Measurements from ENCODE around the gene KRTAP4-8. TPM values are rescaled to one million over a fixed set of nuclear protein-coding genes. Genes with fewer than 3 reads are reported as not detected.
"Not testable (repeated sequence)": the region's sequence is repeated elsewhere in the genome, so short reads cannot be mapped to it uniquely, and the experiment has no call there.

The KRTAP4-8 gene
- not detected for total RNA-seq
- long read RNA-seq: 0 reads

DNA sequence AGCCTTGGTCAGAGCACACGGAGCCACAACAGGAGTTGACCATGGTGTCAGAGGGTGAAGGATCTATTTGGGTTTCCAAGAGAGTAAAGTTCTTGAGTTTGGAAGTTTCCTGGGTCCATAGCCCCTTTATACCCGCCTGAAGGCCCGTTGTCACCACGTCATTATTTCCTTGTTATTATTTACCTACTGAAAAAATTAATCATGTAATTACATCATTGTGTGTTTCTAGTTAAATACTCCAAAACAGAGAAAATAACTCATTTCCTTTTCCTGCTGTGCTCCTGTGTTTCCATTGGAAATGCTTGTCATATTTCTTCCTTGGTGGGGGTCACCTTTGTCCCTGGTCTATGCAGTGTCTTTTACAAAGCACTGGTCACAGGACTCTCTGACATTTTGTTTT, at the start of gene KRTAP4-8:
Gene KRTAP4-8 (minus strand): TSS at position 101 of the 400 bp plus-strand sequence. CDS start 58 bp downstream, at position 43.
- DNase-seq (no peak), ATAC-seq (no peak)
- TF ChIP-seq, protein P1, sequence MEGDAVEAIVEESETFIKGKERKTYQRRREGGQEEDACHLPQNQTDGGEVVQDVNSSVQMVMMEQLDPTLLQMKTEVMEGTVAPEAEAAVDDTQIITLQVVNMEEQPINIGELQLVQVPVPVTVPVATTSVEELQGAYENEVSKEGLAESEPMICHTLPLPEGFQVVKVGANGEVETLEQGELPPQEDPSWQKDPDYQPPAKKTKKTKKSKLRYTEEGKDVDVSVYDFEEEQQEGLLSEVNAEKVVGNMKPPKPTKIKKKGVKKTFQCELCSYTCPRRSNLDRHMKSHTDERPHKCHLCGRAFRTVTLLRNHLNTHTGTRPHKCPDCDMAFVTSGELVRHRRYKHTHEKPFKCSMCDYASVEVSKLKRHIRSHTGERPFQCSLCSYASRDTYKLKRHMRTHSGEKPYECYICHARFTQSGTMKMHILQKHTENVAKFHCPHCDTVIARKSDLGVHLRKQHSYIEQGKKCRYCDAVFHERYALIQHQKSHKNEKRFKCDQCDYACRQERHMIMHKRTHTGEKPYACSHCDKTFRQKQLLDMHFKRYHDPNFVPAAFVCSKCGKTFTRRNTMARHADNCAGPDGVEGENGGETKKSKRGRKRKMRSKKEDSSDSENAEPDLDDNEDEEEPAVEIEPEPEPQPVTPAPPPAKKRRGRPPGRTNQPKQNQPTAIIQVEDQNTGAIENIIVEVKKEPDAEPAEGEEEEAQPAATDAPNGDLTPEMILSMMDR (IDR thresholded peaks at IDR 0.05): no peak
- no peaks in the 10 kb centered on the region for H3K27me3 ChIP-seq
- no peaks in the 10 kb centered on the region for H3K4me1 ChIP-seq
- no peak within 1 kb of the TSS for H3K27ac ChIP-seq
- H3K9me3 ChIP-seq: no peaks in the 10 kb centered on the region
- no peaks in the 10 kb centered on the region for H3K36me3 ChIP-seq
- intact Hi-C loops (cut with DNase I): no loop called here
- H3K4me3 ChIP-seq: no peak within 1 kb of the TSS

DNA sequence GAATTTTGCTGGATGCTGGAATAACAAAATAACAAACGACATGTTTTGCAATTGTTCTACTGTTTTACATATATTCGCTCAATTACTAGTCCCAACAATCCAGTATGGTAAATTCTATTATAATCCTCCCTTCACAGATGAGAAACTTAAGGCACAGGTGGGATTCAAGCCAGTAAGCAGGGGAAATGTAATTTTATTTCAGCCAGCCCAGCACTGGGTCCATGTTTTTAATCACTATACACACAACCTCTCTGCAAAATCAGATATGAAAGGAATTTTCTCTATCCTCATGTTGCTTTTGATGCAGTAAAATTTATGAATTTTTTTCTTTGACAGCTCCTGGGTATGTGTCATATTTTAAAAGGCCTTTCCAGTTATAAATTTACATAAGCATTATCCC, 47.3 kb upstream of the KRTAP4-8 start:
- no peaks in the 10 kb centered on the region for H3K27me3 ChIP-seq
- H3K9me3 ChIP-seq: peaks cover 10% of the 10 kb centered on the region
- ATAC-seq: no peak
- no peak overlapping the region for H3K27ac ChIP-seq
- no peak for DNase-seq
- intact Hi-C loops (cut with DNase I): no loop called here
- H3K36me3 ChIP-seq: no peaks in the 10 kb centered on the region
- no peaks in the 10 kb centered on the region for H3K4me1 ChIP-seq
- TF ChIP-seq, protein P1 (IDR thresholded peaks at IDR 0.05): no peak
- no peak overlapping the region for H3K4me3 ChIP-seq

DNA sequence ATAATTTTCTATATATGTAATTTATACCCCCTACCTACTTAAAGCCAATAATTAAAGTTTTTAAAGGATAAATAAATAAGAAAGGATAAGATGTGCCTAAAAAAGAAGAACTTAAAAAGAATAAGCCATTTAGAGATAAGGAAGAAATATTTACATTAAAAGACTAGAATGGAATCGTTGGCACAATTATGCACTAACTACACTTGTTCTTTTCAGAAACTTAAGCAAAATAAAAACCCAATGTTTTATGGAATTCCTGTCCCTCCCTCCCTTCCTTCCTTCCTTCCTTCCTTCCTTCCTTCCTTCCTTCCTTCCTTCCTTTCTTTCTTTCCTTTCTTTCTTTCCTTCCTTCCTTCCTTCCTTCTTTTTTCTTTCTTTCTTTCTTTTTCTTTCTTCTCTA, 46.9 kb upstream of the KRTAP4-8 start:
- H3K27me3 ChIP-seq: no peaks in the 10 kb centered on the region
- peaks cover 11% of the 10 kb centered on the region for H3K9me3 ChIP-seq

DNA sequence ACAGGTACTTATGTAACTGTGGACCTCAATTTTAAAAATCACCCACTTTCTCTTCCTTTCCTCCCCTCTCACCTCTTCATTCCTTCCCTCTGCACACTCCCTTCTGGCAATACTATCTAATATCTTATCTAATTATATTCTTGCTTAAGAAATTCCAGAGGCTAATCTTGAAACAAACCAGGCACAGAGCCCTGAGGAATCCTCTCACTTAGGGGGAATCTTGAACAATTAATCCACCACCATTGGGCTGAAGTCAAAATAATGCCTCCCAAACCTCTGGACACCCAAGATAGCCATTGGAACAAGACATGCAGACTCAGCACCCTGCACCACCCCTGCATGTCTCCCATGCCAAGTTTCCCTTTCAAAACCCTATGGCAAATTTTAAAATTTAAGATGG, 43.4 kb upstream of the KRTAP4-8 start:
- H3K4me1 ChIP-seq: no peaks in the 10 kb centered on the region
- intact Hi-C loops (cut with DNase I): no loop called here
- H3K9me3 ChIP-seq: peaks cover 11% of the 10 kb centered on the region
- H3K27ac ChIP-seq: no peak overlapping the region
- H3K36me3 ChIP-seq: no peaks in the 10 kb centered on the region
- H3K4me3 ChIP-seq: no peak overlapping the region
- ATAC-seq (no peak), DNase-seq (no peak)
- no peaks in the 10 kb centered on the region for H3K27me3 ChIP-seq
- TF ChIP-seq, protein P1 (IDR thresholded peaks at IDR 0.05): no peak

More for the DNA sequence above, 46.9 kb upstream of the KRTAP4-8 start:
- Histone ChIP-seq H3K4me1 (no peaks in the 10 kb centered on the region), H3K4me3 (no peak overlapping the region), H3K36me3 (no peaks in the 10 kb centered on the region), H3K27ac (no peak overlapping the region)
- intact Hi-C loops (cut with DNase I): no loop called here
- TF ChIP-seq, protein P1 (IDR thresholded peaks at IDR 0.05): no peak
- DNase-seq (no peak), ATAC-seq (no peak)

DNA sequence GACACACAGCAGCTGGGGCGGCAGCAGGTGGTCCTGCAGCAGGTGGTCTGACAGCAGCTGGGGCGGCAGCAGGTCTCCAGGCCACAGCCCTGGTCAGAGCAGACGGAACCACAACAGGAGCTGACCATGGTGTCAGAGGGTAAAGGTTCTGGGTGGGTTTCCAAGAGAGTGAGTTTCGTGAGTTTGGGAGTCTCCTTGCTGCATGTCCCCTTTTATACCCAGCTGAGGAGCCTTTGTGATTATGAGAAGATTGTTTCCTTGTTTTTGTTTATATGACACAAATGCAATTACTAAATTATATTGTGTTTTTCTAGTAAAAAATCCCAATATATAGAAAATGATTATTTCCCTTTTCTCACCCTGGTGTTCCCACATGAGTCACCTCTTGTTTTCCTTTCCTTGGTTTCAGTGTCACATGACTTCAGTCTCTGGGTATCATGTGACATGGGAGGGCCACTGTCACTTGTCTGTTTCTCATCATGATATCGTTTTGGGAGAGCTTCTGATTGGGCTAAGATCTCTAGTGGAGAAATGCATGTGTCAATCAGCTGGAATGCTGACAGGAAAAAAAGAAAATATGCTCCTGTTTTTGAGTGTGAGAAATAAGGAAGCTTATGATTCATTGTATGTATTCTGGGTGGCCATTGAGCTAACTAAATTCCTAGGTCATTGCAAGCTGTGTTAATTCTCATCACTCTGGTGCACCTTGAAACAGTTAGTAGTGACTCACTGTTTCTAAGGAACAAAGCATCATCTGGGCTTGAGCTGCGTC, 42.6 kb upstream of the KRTAP4-8 start, which contains the start of gene KRTAP4-6:
Gene KRTAP4-6 (minus strand): TSS at position 185 of the 772 bp plus-strand sequence. CDS start 57 bp downstream, at position 128.
- TF ChIP-seq, protein P1 (IDR thresholded peaks at IDR 0.05): no peak
- H3K4me3 ChIP-seq: no peak within 1 kb of the TSS
- H3K36me3 ChIP-seq: no peaks in the 10 kb centered on the region
- H3K4me1 ChIP-seq: no peaks in the 10 kb centered on the region
- intact Hi-C loops (cut with DNase I): no loop called here
- H3K27me3 ChIP-seq: no peaks in the 10 kb centered on the region
- H3K27ac ChIP-seq: no peak within 1 kb of the TSS
- peaks cover 11% of the 10 kb centered on the region for H3K9me3 ChIP-seq
- DNase-seq (no peak), ATAC-seq (no peak)

DNA sequence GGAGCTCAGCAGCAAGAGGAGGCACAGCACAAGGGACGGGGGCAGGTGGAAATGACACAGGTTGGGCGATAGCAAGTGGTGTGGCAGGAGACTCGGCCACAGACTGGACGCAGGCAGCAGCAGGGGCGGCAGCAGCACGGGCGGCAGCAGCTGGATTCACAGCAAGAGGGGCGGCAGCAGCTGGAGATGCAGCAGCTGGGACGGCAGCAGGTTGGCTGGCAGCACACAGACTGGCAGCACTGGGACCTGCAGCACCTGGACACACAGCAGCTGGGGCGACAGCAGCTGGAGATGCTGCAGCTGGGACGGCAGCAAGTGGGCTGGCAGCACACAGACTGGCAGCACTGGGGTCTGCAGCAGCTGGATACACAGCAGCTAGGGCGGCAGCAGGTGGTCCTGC, 41.9 kb upstream of the KRTAP4-8 start:
- H3K36me3 ChIP-seq; intact Hi-C loops (cut with DNase I); H3K4me3 ChIP-seq; DNase-seq; H3K27ac ChIP-seq; ATAC-seq; H3K4me1 ChIP-seq; H3K27me3 ChIP-seq: not testable (repeated sequence)
- H3K9me3 ChIP-seq: peaks cover 11% of the 10 kb centered on the region
